ENCODE measurements around the gene RBM18. TPM values are rescaled to one million over a fixed set of nuclear protein-coding genes. Genes with fewer than 3 reads are reported as not detected.

The RBM18 gene
- total RNA-seq, 4 donors from 2014 or later = 2.5 to 16.9 (median 8.2) TPM

GRCh38 chr9:122262073-122262472, 2.6 kb downstream of the RBM18 start:
- Histone ChIP-seq H3K36me3 (peaks cover 0 to 47% (median 7%) of the 10 kb centered on the region in 3 donors), H3K27ac (peak overlapping the region in 3 of 4 donors; percentile 6 to 56 (median 25)), H3K4me3 (no peak overlapping the region), H3K9me3 (no peaks in the 10 kb centered on the region), H3K4me1 (peaks cover 15 to 46% (median 22%) of the 10 kb centered on the region in 3 donors), H3K27me3 (no peaks in the 10 kb centered on the region)
- 73 to 88% methylated on average over 1 of the region's 1 CpG for WGBS, 2 donors
- TF ChIP-seq CTCF (IDR thresholded peaks at IDR 0.05) (no peak), POLR2A (IDR thresholded peaks at IDR 0.05) (no peak)
- no peak for DNase-seq
- intact Hi-C loops (cut with DNase I) = no loop called here

GRCh38 chr9:122261469-122261881, 3.2 kb downstream of the RBM18 start:
- TF ChIP-seq CTCF (IDR thresholded peaks at IDR 0.05) (no peak), POLR2A (IDR thresholded peaks at IDR 0.05) (no peak)
- peak overlapping the region in 3 of 4 donors; percentile 6 to 56 (median 25) for H3K27ac ChIP-seq
- H3K36me3 ChIP-seq = peaks cover 0 to 53% (median 7%) of the 10 kb centered on the region in 3 donors
- no peaks in the 10 kb centered on the region for H3K27me3 ChIP-seq
- no peak for DNase-seq
- H3K4me1 ChIP-seq = peaks cover 15 to 44% (median 22%) of the 10 kb centered on the region in 3 donors
- WGBS, 2 donors = 57% methylated on average over 1 of the region's 1 CpG; no CpG with 5 or more reads in 1 of the 2 donors
- no peak overlapping the region for H3K4me3 ChIP-seq
- intact Hi-C loops (cut with DNase I) = no loop called here
- no peaks in the 10 kb centered on the region for H3K9me3 ChIP-seq

GRCh38 chr9:122258886-122259415, 5.7 kb downstream of the RBM18 start:
- Histone ChIP-seq H3K4me1 (peaks cover 12 to 29% (median 15%) of the 10 kb centered on the region in 3 donors), H3K4me3 (no peak overlapping the region), H3K9me3 (no peaks in the 10 kb centered on the region), H3K27me3 (no peaks in the 10 kb centered on the region), H3K36me3 (peaks cover 0 to 78% (median 7%) of the 10 kb centered on the region in 3 donors), H3K27ac (no peak overlapping the region)
- intact Hi-C loops (cut with DNase I) = no loop called here
- no peak for DNase-seq
- WGBS, 2 donors = 75 to 87% methylated on average over 2 of the region's 2 CpGs
- TF ChIP-seq CTCF (IDR thresholded peaks at IDR 0.05) (no peak), POLR2A (IDR thresholded peaks at IDR 0.05) (no peak)

GRCh38 chr9:122256206-122256605, 8.4 kb downstream of the RBM18 start:
- WGBS, 2 donors = 93 to 96% methylated on average over 5 of the region's 5 CpGs
- TF ChIP-seq POLR2A (IDR thresholded peaks at IDR 0.05) (no peak), CTCF (IDR thresholded peaks at IDR 0.05) (no peak)
- no peak overlapping the region for H3K27ac ChIP-seq
- H3K4me3 ChIP-seq = no peak overlapping the region
- H3K9me3 ChIP-seq = no peaks in the 10 kb centered on the region
- peaks cover 0 to 1% (median 1%) of the 10 kb centered on the region in 3 donors for H3K4me1 ChIP-seq
- intact Hi-C loops (cut with DNase I) = no loop called here
- H3K27me3 ChIP-seq = no peaks in the 10 kb centered on the region
- H3K36me3 ChIP-seq = peaks cover 0 to 100% (median 11%) of the 10 kb centered on the region in 3 donors
- DNase-seq = no peak

- intact Hi-C loops (cut with DNase I) = no loop called here
- Histone ChIP-seq H3K4me3 (no peak overlapping the region), H3K27ac (no peak overlapping the region), H3K36me3 (peaks cover 0 to 100% (median 14%) of the 10 kb centered on the region in 3 donors), H3K27me3 (no peaks in the 10 kb centered on the region), H3K4me1 (no peaks in the 10 kb centered on the region), H3K9me3 (no peaks in the 10 kb centered on the region)
- TF ChIP-seq CTCF (IDR thresholded peaks at IDR 0.05) = no peak
- no peak for TF ChIP-seq POLR2A (IDR thresholded peaks at IDR 0.05)
- 88 to 93% methylated on average over 3 of the region's 3 CpGs for WGBS, 2 donors
- no peak for DNase-seq
Measured at GRCh38 chr9:122254761-122255160, 9.9 kb downstream of the RBM18 start.

Data from esophagus squamous epithelium (tissue), 5 donors.